Measurements from ENCODE around the gene LRPAP1. TPM values are rescaled to one million over a fixed set of nuclear protein-coding genes. Genes with fewer than 3 reads are reported as not detected.
"Not testable (repeated sequence)": the region's sequence is repeated elsewhere in the genome, so short reads cannot be mapped to it uniquely, and the experiment has no call there.

The LRPAP1 gene
- total RNA-seq, 1 donor from 2014 or later, result 64.6 TPM

GRCh38 chr4:3518511-3518880 is 13.7 kb downstream of the LRPAP1 start:
- ATAC-seq, result no peak

DNA sequence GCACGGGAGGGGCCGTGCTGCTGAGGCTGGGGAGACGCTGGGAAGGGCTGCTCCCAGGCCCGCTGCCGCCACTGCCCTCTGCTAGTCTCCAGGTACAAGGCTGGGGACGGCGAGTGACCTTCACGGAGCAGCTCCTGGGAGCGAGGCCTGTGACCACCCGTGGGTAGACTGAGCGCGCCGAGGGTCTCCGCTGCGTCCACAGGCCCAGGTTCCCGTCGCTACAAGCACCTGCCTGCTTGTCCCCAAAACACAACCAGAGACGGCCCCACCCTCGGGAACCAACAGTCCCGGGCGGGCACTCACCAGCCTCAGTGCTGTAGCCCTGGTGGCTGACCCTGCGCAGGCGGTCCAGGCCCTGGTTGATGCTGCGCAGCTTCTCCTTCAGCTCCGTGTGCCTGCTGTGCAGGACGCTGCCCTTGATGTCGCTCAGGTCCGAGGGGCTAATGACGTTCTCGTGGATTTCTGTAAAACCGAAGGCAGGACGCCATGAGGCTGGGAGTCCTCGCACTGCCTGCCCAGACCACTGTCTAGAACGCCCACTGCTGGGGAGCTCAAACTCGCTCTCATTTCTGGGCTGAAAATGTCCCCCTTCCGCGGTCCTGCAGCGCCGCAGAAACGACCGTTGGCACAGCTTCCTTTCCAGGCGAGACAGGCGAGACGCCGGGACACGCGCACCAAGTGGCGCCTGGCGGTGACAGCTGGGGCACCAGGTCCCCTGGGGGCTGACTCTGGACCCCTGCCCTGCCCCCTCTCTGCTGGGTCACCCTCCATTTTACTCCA is 14.3 kb downstream of the LRPAP1 start:
- ATAC-seq, result no peak

DNA sequence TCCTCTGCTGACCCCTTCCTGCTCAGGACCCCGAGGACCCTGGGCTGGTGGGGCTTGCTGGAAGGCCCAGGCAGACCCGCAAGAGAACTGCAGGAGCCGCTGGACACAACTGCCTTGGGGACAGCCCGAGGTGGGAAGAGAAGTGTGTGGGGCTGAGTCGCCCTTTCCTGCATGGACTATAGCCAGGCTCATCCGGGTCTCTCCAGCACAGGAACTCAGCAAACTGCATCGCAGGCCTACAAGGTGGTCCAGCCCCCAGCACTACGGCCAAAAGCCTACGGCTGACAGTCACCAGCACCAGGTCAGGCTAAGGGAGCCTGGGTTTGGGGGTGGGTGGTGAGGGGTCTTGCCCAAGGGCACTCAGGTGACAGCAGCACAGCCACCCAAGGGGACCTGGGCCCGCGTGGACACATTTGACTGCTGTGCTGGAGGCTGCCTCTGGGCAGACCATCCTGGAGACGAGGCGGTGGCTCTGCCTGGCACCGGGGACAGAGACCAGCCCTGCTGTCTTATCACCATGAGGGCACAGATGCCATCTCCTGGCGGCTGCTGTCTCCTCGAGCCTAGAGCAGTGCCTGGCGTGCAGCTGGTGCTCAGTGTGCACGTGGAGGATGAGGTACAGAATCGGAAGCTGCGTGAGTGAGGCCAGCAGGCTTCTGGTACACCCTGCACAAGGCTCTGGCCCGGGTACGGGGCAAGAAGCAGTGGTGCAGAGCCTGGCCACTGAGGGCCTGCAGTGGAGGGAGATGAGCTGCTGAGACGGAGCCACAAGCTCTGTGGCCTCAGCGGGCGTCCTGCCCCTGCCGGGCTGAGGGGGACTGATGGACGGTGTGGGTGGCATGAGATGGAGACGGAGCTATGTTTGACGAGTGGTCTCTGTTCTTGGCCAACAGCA is 15.1 kb downstream of the LRPAP1 start:
- no peak for ATAC-seq

DNA sequence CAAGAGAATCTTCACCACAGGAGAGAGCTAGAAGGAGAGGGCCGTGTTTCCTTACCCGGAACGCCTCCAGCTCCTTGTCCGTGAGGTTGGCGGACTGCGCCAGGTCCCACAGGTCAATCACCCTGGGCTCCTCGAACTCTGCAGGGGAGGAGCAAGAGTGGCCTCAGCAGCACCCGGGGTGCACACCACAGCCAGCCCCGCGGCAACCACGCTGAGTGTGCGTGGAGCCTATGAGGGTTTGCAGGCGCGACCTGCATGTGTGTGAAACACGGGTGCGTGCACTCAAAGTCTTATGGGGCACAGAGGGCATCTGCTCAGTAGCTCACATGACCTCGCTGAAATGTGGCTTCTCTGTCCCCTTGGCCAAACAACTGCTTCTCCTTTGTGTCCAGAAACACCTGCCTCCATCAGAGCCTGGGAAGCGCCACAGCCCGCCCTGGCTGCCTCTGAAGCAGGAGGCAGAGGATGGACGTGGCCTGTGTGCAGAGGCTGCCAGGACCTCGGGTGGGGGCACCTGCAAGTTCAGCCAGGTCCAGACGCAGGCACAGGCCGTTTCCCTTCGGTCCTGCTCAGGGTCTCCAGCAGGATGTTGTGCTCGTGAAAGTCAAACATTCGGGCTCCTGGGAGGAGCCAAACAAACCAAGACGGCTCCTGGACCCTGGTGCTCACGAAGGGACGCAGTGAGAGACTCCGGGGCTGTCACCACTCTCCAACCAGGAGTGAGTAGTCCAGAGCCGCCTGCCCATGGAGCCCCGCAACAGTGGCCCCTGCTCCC is 16.0 kb downstream of the LRPAP1 start:
- no peak for ATAC-seq

DNA sequence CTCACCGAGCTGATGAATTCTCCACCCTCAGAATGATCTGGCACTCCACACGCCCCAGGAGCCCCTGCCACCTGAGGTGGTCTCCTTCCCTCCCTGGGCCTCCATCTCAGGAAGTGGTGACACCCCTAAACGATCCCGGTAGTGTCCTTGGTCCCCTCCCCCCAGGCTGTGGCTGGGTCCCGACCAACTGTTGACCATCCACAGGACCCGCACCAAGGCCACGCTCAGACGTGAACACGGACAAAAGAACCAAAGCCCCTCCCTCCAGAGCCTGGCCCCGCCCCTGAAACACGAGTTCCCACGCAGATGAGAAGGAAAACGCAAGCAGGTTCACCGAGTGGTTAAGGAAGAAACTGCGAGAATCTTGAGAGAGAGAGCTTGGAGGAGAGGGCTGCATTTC is 16.6 kb downstream of the LRPAP1 start:
- ATAC-seq, result no peak

GRCh38 chr4:3514806-3515501 is 17.3 kb downstream of the LRPAP1 start:
- ATAC-seq, result no peak

DNA sequence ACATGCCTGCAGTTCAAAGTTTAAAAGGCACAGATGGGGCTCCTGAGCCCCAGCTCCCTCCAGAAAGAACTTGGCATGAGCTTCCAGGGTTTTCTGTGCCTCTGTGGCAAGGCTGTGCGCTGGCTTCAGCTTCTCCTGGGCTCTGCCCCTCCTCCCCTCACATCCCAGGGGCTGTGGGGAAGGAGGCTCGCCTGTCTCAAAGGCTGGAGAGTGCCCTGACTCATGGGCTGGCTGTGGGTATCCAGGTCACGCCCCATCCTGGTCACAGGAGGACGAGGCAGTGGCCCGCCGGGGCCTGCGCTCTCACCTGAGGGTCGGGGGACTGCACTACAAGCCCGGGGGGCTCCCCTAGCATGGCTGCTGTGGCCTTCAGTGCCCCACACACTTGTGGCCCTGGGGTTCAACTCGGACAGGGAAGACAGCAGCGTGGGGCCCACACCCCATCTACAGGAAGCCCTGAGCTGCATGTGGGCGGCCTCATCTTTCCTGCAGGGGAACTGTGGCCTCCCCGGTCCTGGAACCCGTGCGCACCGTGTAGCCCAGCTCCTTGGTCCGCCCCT is 17.9 kb downstream of the LRPAP1 start:
- no peak for ATAC-seq

DNA sequence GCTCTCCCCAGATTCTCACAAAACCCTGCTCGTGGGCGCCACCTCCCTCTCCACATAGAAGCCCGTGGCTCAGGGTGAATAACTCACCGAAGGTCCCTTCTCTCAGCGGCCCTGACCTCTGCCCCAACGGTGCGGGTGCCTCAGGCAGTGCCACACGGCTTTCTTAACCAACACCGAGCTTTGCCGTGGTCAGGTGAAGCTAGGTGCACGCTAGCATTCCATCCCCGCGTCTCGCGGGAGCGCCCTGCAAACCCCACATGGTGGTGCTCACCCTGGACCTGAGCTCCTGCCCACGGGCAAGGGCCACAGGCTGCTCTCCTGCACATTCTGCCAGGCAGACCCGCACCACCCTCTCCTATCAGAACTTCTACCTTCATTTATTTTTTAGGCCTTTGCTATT is 18.4 kb downstream of the LRPAP1 start:
- ATAC-seq, result no peak

DNA sequence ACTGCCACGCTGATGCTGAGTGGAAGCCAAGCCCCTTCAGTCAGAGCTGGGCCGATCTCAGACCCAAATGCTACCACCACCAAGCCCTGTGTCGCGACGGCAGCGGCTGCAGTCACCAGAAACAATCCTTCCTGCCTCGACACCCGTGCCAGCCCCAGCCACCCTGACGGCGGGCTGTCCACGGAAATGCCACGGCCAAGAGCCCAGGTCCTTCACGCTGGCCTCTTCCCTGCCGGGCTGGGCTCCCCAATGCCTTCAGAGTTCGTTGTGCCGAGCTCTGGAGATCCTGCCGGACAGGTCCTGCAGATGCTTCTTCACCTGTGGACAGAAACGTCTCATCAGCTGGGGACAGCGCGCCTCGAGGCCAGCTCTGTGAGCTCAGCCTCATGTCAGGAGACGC is 19.5 kb downstream of the LRPAP1 start:
- ATAC-seq, result no peak

- ATAC-seq, result no peak
Measured at GRCh38 chr4:3512279-3512678, 19.9 kb downstream of the LRPAP1 start.

DNA sequence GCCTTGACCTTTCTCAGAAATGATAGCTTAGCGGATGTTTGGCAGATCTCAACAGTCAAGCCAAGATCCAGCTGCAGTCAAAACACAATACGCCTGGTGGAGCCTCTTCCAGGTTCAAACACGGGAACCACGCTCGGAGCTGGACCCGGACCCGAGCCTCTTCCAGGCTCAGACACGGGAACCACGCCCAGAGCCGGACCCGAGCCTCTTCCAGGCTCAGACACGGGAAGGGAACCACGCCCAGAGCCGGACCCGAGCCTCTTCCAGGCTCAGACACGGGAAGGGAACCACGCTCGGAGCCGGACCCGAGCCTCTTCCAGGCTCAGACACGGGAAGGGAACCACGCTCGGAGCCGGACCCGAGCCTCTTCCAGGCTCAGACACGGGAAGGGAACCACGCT is 20.6 kb downstream of the LRPAP1 start:
- ATAC-seq, result not testable (repeated sequence)

DNA sequence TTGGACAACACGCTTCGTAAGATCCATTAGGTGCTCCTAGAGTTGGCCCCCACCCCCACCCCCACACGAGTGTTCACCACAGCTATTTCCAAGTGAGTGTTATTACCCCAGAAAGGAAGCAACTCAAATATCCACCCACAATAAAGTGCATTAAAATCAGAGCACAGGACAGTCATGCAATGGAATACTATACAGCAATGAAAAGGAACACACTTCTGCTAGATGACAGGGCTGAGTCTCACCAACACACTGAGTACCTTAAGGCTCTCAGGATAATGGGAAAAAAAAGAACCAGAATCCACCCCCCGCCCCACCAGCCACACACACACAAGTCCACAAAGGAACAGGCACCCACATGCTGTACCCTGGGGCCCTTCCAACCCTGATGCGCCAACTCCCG is 21.0 kb downstream of the LRPAP1 start:
- no peak for ATAC-seq

DNA sequence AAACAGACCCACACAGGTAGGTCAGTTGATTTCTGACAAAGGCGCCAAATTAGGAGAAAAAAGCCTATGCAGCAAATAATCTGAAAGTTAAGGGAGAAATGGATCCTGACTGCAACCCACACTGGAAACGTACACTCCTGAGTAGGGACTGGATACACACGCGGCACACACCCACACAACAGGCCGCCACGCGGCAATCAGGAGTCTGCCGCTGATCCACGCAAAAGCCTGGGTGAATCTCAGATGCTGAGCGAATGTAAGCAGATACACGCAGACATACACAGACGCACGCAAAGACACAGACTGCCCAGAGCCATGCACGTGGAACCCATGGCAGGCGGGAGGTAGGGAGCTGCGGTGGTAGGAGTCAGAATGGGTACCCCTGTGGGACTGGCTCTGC is 21.7 kb downstream of the LRPAP1 start:
- ATAC-seq, result no peak

DNA sequence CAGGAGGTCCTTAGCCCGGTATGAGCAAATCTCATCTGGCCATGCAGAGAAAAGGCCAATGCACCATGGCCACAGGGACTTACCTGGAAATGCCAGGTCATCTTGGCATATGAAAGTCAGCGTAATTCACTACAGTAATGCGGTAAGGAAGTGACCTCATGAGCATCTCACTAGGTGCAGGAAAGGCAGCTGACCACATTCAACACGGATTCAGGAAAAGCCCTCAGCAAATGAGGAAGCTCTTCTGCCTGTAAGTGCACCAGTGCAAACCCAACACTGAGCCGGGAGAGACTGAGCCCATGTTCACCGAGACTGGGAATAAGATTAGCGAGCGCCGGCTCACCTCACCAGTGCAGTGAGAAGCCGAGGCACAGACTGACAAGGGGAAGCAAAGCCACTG is 23.7 kb downstream of the LRPAP1 start:
- no peak for ATAC-seq

GRCh38 chr4:3505231-3505630 is 27.0 kb downstream of the LRPAP1 start:
- ATAC-seq, result no peak

DNA sequence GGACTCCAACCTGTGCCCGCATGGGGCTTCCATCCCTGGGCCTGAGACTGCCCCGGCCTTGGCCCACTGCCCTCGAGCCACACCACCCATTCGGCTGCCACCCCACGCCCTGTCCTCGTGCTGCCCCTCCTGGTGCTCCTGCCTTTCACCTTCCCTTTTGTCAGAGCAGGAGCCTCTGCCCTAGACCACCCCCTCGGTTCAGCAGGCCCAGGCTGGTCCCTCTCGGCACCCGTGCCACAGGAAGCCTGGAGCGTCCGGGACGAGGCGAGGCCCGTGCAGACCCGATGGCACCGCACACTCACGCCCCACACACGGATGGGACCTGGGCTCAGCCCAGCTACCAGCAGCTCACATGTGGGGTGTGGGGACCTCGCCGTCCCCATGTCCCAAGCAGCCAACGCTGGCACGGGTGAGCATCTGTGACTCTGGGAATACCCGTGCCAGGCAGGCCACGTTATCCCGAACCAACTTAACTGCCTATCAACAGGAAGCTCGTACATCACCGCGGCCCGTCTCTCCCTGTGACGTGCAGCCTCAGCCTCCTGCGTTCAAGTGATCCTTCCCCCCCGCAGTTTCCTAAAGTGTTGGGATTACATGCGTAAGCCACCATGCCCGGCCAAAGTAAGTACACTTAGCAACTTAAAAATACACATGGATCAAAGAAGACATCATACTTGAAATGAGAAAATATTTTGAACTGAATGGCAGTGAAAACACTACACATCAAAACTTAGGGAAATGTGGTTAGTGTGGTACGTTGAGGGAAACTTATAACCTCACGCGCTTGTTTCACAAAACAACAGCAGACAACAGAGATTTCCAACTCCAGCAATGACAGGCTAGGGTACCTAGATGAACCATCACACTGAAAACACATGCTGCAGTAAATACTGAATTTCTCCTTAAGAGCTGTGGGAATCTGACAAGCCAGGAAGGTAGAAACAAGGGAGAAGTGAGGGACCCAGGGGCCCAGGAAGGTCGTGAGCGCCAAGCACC is 29.0 kb downstream of the LRPAP1 start:
- no peak for ATAC-seq

DNA sequence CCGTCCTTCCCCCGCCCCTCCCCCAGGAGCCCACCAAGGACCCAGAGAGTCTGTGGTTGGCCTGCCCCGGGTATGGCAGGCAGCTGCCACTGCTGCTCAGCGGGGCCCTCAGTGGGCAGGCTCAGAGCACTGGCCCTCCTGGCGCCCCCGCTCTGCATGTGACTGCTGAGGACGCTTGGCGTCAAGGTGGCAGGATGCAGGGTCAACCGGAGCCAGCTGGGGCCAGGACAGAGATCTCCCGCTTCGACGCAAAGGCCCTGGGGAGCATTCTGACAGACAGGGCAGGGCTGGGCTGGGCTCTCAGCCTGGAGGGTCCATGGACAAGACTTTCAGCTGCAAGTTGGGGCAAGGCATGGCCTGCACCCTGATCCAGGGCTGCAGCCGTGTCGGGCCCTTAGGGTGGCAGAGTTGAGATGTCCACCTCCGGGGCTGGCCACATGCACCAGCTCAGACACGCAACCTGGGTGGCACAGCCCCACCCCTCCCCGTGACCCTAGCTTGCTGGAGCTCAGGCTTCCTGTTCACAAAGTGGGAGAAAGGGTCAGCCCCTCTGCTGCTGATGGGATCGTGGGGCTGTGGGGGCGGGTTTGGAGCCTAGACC is 30.3 kb downstream of the LRPAP1 start:
- no peak for ATAC-seq

- no peak for ATAC-seq
Measured at GRCh38 chr4:3501126-3501824, 30.9 kb downstream of the LRPAP1 start.

DNA sequence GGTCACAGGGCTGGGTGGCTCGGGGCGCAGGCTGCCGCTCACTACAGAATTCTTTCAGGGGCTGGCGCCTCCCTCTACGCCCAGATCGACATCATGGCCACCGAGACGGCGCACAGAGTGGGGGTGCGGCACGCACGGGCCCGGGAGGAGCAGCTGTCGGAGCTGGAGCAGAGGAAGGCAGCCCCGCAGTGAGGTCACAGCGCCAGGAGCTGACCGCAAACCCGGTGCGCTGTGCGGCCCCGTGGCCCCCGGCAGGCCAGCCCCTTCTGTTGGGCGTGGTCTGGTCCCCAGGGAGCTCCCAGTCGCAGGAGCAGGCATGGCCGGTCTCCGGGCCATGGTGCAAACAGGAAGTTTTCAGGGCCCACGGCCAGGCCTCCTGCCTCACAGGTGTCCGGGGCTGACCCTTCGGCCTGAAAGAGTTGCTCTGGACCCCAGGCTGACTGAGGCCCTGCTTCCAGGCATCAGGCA is 31.6 kb downstream of the LRPAP1 start:
- no peak for ATAC-seq

DNA sequence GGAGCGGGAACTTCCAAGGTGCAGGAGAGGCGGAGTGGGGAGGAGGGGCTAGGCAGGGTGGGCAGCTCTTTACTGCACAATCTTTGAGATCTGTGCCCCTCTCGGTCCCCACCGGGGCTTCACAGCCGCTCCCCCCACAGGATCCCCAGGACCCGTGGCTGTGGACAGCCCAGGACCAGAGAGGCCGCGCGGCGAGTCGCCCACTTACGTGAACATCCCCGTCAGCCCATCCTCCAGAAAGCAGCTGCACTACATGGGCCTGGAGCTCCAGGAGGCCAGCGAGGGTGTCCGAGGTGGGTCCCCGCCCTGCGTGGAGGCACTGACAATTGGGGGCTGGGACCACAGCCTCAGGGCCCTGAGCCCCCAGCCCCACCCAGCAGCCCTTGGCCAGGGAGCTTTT is 32.1 kb downstream of the LRPAP1 start:
- ATAC-seq, result no peak

Measured in esophagus mucosa (tissue), 1 donor.